ENCODE measurements around the gene SSR4. TPM values are rescaled to one million over a fixed set of nuclear protein-coding genes. Genes with fewer than 3 reads are reported as not detected.

Gene SSR4
- total RNA-seq, 1 experiment from 2014 or later: 179 TPM

GRCh38 chrX:153779891-153780677 lies 14.4 kb upstream of the SSR4 start:
- Histone ChIP-seq H3K23me2 (ENCODE audit: insufficient read length, low read depth, low read length, poor library complexity, severe bottlenecking) (no peaks in the 10 kb centered on the region), H2BK5ac (ENCODE audit: insufficient read length, low read length) (no peak overlapping the region), H3K9ac (ENCODE audit: extremely low read depth, insufficient read length, low read length) (no peak overlapping the region), H3K9me3 (ENCODE audit: control insufficient read depth, low read depth, low read length) (peaks cover 8% of the 10 kb centered on the region), H3K4ac (ENCODE audit: low read depth, low read length) (no peak overlapping the region), H3K56ac (ENCODE audit: insufficient read length, low read depth, low read length) (no peak overlapping the region), H2AFZ (ENCODE audit: low read length) (no peak overlapping the region), H3K4me2 (ENCODE audit: insufficient read depth, insufficient read length, low read length) (no peak overlapping the region), H4K91ac (ENCODE audit: insufficient read length, low read depth, low read length) (no peak overlapping the region), H3K27ac (ENCODE audit: insufficient read length, low read depth, low read length) (no peak overlapping the region), H3K23ac (ENCODE audit: insufficient read length, low read depth, low read length) (no peak overlapping the region), H2BK15ac (ENCODE audit: low read depth, low read length) (no peak overlapping the region), H3K18ac (ENCODE audit: insufficient read length, low read depth, low read length) (no peak overlapping the region), H3K4me1 (ENCODE audit: insufficient read depth, low read length) (no peaks in the 10 kb centered on the region), H3K79me2 (ENCODE audit: insufficient read depth, low read length) (no peaks in the 10 kb centered on the region), H2BK20ac (ENCODE audit: low read depth, low read length, poor library complexity, severe bottlenecking) (no peak overlapping the region), H4K20me1 (ENCODE audit: control insufficient read depth, insufficient read depth, insufficient read length) (no peaks in the 10 kb centered on the region), H4K8ac (replicated peaks; ENCODE audit: insufficient read length, low read depth, low read length) (no peak overlapping the region), H2BK120ac (ENCODE audit: low read depth, low read length, poor library complexity, severe bottlenecking) (no peak overlapping the region), H2BK12ac (ENCODE audit: insufficient read length, low read depth, low read length) (no peak overlapping the region), H4K5ac (ENCODE audit: insufficient read length, low read depth, low read length) (no peak overlapping the region), H3K27me3 (ENCODE audit: insufficient read depth, low read length) (no peaks in the 10 kb centered on the region), H2AK5ac (ENCODE audit: insufficient read length, low read length) (no peak overlapping the region), H3T11ph (ENCODE audit: low read length) (no peak overlapping the region), H3K79me1 (ENCODE audit: insufficient read depth, low read depth, low read length, poor library complexity, severe bottlenecking) (no peaks in the 10 kb centered on the region), H3K14ac (ENCODE audit: insufficient read depth, low read length) (no peak overlapping the region)
- peaks cover 2% of the 10 kb centered on the region; the same call in 1 of the 2 replicates for H3K27me3 Mint-ChIP-seq (ENCODE audit: low read depth)
- H3K36me3 Mint-ChIP-seq (ENCODE audit: insufficient read depth in 1 of 3, low read depth in 3 of 3): peaks cover 0 to 12% (median 3%) of the 10 kb centered on the region in 3 experiments; a peak in 5 of 7 replicates
- peak overlapping the region in 2 of 3 experiments; percentile 44 to 48; a peak in 2 of 7 replicates for H3K27ac Mint-ChIP-seq
- WGBS (ENCODE audit: extremely low coverage, insufficient read length, low lambda C conversion rate): no CpG with 5 or more reads among the region's 18 CpGs
- peak overlapping the region in 1 of 2 experiments; percentile 43; a peak in 1 of 5 replicates for H3K4me3 Mint-ChIP-seq
- peaks cover 4 to 8% of the 10 kb centered on the region in 2 experiments for H3K4me1 Mint-ChIP-seq
- TF ChIP-seq, protein P1, sequence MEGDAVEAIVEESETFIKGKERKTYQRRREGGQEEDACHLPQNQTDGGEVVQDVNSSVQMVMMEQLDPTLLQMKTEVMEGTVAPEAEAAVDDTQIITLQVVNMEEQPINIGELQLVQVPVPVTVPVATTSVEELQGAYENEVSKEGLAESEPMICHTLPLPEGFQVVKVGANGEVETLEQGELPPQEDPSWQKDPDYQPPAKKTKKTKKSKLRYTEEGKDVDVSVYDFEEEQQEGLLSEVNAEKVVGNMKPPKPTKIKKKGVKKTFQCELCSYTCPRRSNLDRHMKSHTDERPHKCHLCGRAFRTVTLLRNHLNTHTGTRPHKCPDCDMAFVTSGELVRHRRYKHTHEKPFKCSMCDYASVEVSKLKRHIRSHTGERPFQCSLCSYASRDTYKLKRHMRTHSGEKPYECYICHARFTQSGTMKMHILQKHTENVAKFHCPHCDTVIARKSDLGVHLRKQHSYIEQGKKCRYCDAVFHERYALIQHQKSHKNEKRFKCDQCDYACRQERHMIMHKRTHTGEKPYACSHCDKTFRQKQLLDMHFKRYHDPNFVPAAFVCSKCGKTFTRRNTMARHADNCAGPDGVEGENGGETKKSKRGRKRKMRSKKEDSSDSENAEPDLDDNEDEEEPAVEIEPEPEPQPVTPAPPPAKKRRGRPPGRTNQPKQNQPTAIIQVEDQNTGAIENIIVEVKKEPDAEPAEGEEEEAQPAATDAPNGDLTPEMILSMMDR (conservative IDR thresholded peaks at IDR 0.05): no peak
- H3K9me3 Mint-ChIP-seq: peaks cover 31 to 59% of the 10 kb centered on the region in 2 experiments
- no peak for DNase-seq

Measured in H9 (cell line).